B cell (primary cell): ENCODE data around the gene KAZN. TPM values are rescaled to one million over a fixed set of nuclear protein-coding genes. Genes with fewer than 3 reads are reported as not detected.

Experiments used
- ATAC-seq: fragments of 200-7000 bp; cut with Tn5 transposase; one replicate; pipeline ENCODE4 v1.10.0; 2021; ENCODE audit warnings: low read depth, mild to moderate bottlenecking, moderate number of reproducible peaks, moderate library complexity
- CTCF ChIA-PET: fragments of 350-600 bp; sonication (Branson Sonifier 250); formaldehyde crosslinking; loops from one replicate; lab custom pipeline; 2021; ENCODE audit warnings: antibody characterized with exemption, inconsistent platforms; lab: Charles Lee
- POLR2A ChIA-PET: fragments of 350-600 bp; sonication (Branson Sonifier 250); formaldehyde crosslinking; loops from one replicate; lab custom pipeline; 2021; ENCODE audit warnings: antibody characterized with exemption; lab: Charles Lee
- DNase-seq: peaks from one replicate; pipeline ENCODE4 v3.0.0; 2013
- H2AFZ ChIP-seq: 2 replicates; pipeline ENCODE4 v1.6.1; 2012; ENCODE audit warnings: mild to moderate bottlenecking, low read depth, low read length; ENCODE audit not compliant: insufficient read depth, poor library complexity, severe bottlenecking
- H3K27ac ChIP-seq, 2 donors: 1 replicate in 1 of 2; 2 replicates in 1 of 2; pipeline ENCODE4 v1.5.1; 2012 to 2013; ENCODE audit warnings: low read length in 2 of 2, mild to moderate bottlenecking in 2 of 2, moderate library complexity in 1 of 2
- H3K27me3 ChIP-seq, 4 experiments: fragments of 200-600 bp in 1 of 4; sonication (generic) in 1 of 4; replicated peaks in 1 of 4; 1 replicate in 2 of 4; 2 replicates in 2 of 4; pipeline versions ENCODE4 v1.6.1 to v1.7.0; 2013 to 2016; ENCODE audit warnings: low read length in 3 of 4, mild to moderate bottlenecking in 2 of 4, mixed read lengths in 1 of 4, moderate library complexity in 1 of 4; ENCODE audit not compliant: insufficient read depth in 4 of 4, control insufficient read depth in 3 of 4; ENCODE audit errors: control extremely low read depth in 1 of 4
- H3K36me3 ChIP-seq, 2 experiments: replicated peaks in 1 of 2; 1 replicate in 1 of 2; 2 replicates in 1 of 2; pipeline versions ENCODE4 v1.6.1 to v1.7.1; 2013; ENCODE audit warnings: low read length in 1 of 2; ENCODE audit not compliant: insufficient read depth in 2 of 2, control insufficient read depth in 1 of 2; ENCODE audit errors: control extremely low read depth in 1 of 2, extremely low read depth in 1 of 2
- H3K4me1 ChIP-seq, 2 donors: fragments of 200-600 bp in 1 of 2; sonication (generic) in 1 of 2; 1 replicate in 1 of 2; 2 replicates in 1 of 2; pipeline versions ENCODE4 v1.5.1 to v1.6.1; 2013 to 2017; ENCODE audit warnings: low read length in 2 of 2; ENCODE audit not compliant: control insufficient read depth in 2 of 2, insufficient read depth in 2 of 2
- H3K4me2 ChIP-seq: replicated peaks from 2 replicates; pipeline ENCODE3; 2012; ENCODE audit warnings: mild to moderate bottlenecking, low read depth, low read length; ENCODE audit not compliant: poor library complexity, severe bottlenecking
- H3K4me3 ChIP-seq, 5 experiments: fragments of 200-600 bp in 1 of 5; sonication (generic) in 1 of 5; 1 replicate in 3 of 5; 2 replicates in 2 of 5; pipeline versions ENCODE4 v1.5.1 to v1.7.0; 2011 to 2016; ENCODE audit warnings: low read length in 4 of 5, mild to moderate bottlenecking in 4 of 5, low read depth in 2 of 5, control low read depth in 1 of 5, moderate library complexity in 1 of 5; ENCODE audit not compliant: insufficient read depth in 1 of 5; ENCODE audit errors: control extremely low read depth in 1 of 5, extremely low read depth in 1 of 5
- H3K79me2 ChIP-seq: fragments of 200-600 bp; sonication (generic); one replicate; pipeline ENCODE4 v1.6.0; 2016; ENCODE audit warnings: low read length; ENCODE audit not compliant: control insufficient read depth, insufficient read depth
- H3K9ac ChIP-seq: fragments of 200-600 bp; sonication (generic); 2 replicates; pipeline ENCODE4 v1.6.1; 2017; ENCODE audit warnings: mild to moderate bottlenecking, low read length, moderate library complexity
- H3K9me3 ChIP-seq, 3 donors: one replicate each; pipeline versions ENCODE4 v1.6.1 to v1.7.1; 2013; ENCODE audit warnings: low read length in 2 of 3; ENCODE audit not compliant: control insufficient read depth in 2 of 3, insufficient read depth in 1 of 3; ENCODE audit errors: control extremely low read depth in 1 of 3
- H4K20me1 ChIP-seq: 2 replicates; pipeline ENCODE4 v1.6.0; 2012; ENCODE audit warnings: mild to moderate bottlenecking, low read length; ENCODE audit not compliant: insufficient read depth, control insufficient read depth, poor library complexity, severe bottlenecking
- H3K27ac Mint-ChIP-seq: one replicate; pipeline ENCODE4 v1.8.0; 2021; ENCODE audit warnings: mixed read lengths
- H3K27me3 Mint-ChIP-seq: one replicate; pipeline ENCODE4 v1.8.0; 2021; ENCODE audit warnings: mixed read lengths
- H3K4me1 Mint-ChIP-seq: one replicate; pipeline ENCODE4 v1.8.0; 2021; ENCODE audit warnings: mixed read lengths
- H3K4me3 Mint-ChIP-seq: one replicate; pipeline ENCODE4 v1.8.0; 2021; ENCODE audit warnings: mixed read lengths
- H3K9me3 Mint-ChIP-seq: one replicate; pipeline ENCODE4 v1.8.0; 2022; ENCODE audit warnings: mixed read lengths; ENCODE audit not compliant: insufficient read depth
- CTCF ChIP-seq: fragments of 200-600 bp; IDR thresholded peaks from one replicate; pipeline ENCODE4 v1.8.0; 2022; ENCODE audit warnings: antibody characterized with exemption, mild to moderate bottlenecking
- EZH2 ChIP-seq: IDR thresholded peaks from 2 replicates; pipeline ENCODE4 v1.6.1; 2012; ENCODE audit warnings: borderline replicate concordance, low read depth, mild to moderate bottlenecking, moderate library complexity, low read length; ENCODE audit not compliant: insufficient read depth, poor library complexity, severe bottlenecking
- WGBS: methylation state at CpG from one replicate; pipeline ENCODE4 v1.1.5; 2013; ENCODE audit warnings: missing lambda C conversion rate; ENCODE audit not compliant: insufficient coverage; 5-methylcytosine and 5-hydroxymethylcytosine counted together
- intact Hi-C: fragments of 100-400 bp; cut with micrococcal nuclease; formaldehyde crosslinking; loops from one replicate; pipeline ENCODE4 v1.10.0; 2022
- polyA plus RNA-seq: library from polyadenylated mRNA; depleted of rRNA; stranded (reverse); fragments of >200 nt; gene quantifications from 2 replicates; pipeline ENCODE4 v1.2.3, GENCODE V29; 2012
- total RNA-seq, 2 donors: library from RNA; stranded (reverse); fragments of 120-200 nt in 1 of 2; gene quantifications; 1 replicate in 1 of 2; 2 replicates in 1 of 2; pipeline versions ENCODE4 v1.2.3 to v1.2.4, GENCODE V29; 2013 to 2022

KAZN gene
- total and polyA plus RNA-seq, 2 donors (not counting 1 experiment from before 2014, with no cell fraction given), result 0.13 to 0.39 TPM

- Histone ChIP-seq H3K9ac (no peak overlapping the region), H3K4me3 (no peak overlapping the region), H3K36me3 (no peaks in the 10 kb centered on the region), H3K27ac (no peak overlapping the region), H3K9me3 (no peaks in the 10 kb centered on the region), H3K4me2 (no peak overlapping the region), H3K27me3 (no peaks in the 10 kb centered on the region), H4K20me1 (no peaks in the 10 kb centered on the region), H3K79me2 (no peaks in the 10 kb centered on the region), H3K4me1 (no peaks in the 10 kb centered on the region), H2AFZ (no peak overlapping the region)
- DNase-seq (no peak), ATAC-seq (no peak)
- POLR2A ChIA-PET, result no interaction called here
- CTCF ChIA-PET, result interaction anchor here (1.4 to 2.0 kb wide), 2 partner anchors 18 to 248 kb away, joined by 3 to 7 read pairs; no protein-coding TSS in a partner anchor
- WGBS, result 88% methylated on average over 2 of the region's 7 CpGs
- Mint-ChIP-seq H3K27ac (no peak overlapping the region), H3K27me3 (no peaks in the 10 kb centered on the region), H3K4me3 (no peak overlapping the region), H3K9me3 (no peaks in the 10 kb centered on the region), H3K4me1 (peaks cover 3% of the 10 kb centered on the region)
- intact Hi-C loops, result loop anchor here (5.0 kb wide), 1 partner anchor 251 kb away; no protein-coding TSS in a partner anchor
- TF ChIP-seq CTCF, result no peak
- no peak for TF ChIP-seq EZH2
These were observed 430.1 kb downstream of the KAZN start for GRCh38 chr1:15028616-15029015.

- no peaks in the 10 kb centered on the region for H4K20me1 ChIP-seq
- Mint-ChIP-seq H3K4me3 (no peak overlapping the region), H3K4me1 (peaks cover 5% of the 10 kb centered on the region), H3K27ac (no peak overlapping the region), H3K9me3 (no peaks in the 10 kb centered on the region), H3K27me3 (no peaks in the 10 kb centered on the region)
- intact Hi-C loops, result loop anchor here (5.0 kb wide), 1 partner anchor 252 kb away; no protein-coding TSS in a partner anchor
- no peak for TF ChIP-seq CTCF
- no peak for TF ChIP-seq EZH2
- no peak overlapping the region for H2AFZ ChIP-seq
- H3K4me1 ChIP-seq, result no peaks in the 10 kb centered on the region
- 96% methylated on average over 4 of the region's 6 CpGs for WGBS
- H3K4me3 ChIP-seq, result no peak overlapping the region
- H3K36me3 ChIP-seq, result no peaks in the 10 kb centered on the region
- no peaks in the 10 kb centered on the region for H3K9me3 ChIP-seq
- DNase-seq (no peak), ATAC-seq (no peak)
- H3K4me2 ChIP-seq, result no peak overlapping the region
- H3K9ac ChIP-seq, result no peak overlapping the region
- H3K27ac ChIP-seq, result no peak overlapping the region
- no peaks in the 10 kb centered on the region for H3K27me3 ChIP-seq
- POLR2A ChIA-PET, result no interaction called here
- CTCF ChIA-PET, result interaction anchor here (2.0 kb wide), 1 partner anchor 249 kb away, joined by 7 read pairs; no protein-coding TSS in a partner anchor
- no peaks in the 10 kb centered on the region for H3K79me2 ChIP-seq
These were observed 430.6 kb downstream of the KAZN start for GRCh38 chr1:15029036-15029435.
